ENCODE data around the gene ARL16.
A peak's percentile ranks its signal among the peaks of the same experiment; 100 is the strongest.

ARL16 gene

GRCh38 chr17:81683584-81684441 is at the start of gene ARL16, which contains the start of gene HGS:
TSS of gene ARL16 (minus strand) at chr17:81683797. CDS start at chr17:81683753, 44 bp downstream.
TSS of gene HGS (plus strand) at chr17:81684011. CDS start at chr17:81684067, 56 bp downstream.
- Histone ChIP-seq H3K27ac (peak within 1 kb of the TSS; percentile 84 to 99 (median 95)), H3K4me3 (peak within 1 kb of the TSS; percentile 59 to 100 (median 96))

GRCh38 chr17:81727324-81728031 is 43.9 kb upstream of the ARL16 start:
- no peak overlapping the region for H3K4me3 ChIP-seq
- peak overlapping the region in 3 of 21 experiments; percentile 5 to 9 (median 7) for H3K27ac ChIP-seq

DNA sequence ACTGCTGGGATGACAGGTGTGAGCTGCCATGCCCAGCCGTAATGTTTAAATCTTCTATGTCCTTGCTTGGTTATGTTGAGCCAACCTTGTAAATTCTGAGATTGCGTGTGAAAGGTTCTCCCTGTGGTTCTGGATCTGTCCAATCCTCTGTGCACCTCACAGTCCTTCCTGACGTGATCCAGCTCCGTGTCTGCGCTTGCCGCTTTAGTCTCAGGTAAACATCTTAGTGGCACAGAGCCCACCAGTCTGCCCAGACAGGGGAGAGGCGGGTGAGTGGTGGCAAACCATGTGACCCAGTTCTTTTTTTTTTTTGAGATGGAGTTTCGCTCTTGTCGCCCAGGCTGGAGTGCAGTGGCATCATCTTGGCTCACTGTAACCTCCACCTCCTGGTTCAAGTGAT is 42.4 kb upstream of the ARL16 start:
- peak overlapping the region in 2 of 21 experiments; percentile 5 to 45 for H3K27ac ChIP-seq

GRCh38 chr17:81725439-81725838 is 41.8 kb upstream of the ARL16 start:
- H3K27ac ChIP-seq = peak overlapping the region in 1 of 21 experiments; percentile 2

More for the DNA sequence above, 42.4 kb upstream of the ARL16 start:
- H3K4me3 ChIP-seq = no peak overlapping the region

DNA sequence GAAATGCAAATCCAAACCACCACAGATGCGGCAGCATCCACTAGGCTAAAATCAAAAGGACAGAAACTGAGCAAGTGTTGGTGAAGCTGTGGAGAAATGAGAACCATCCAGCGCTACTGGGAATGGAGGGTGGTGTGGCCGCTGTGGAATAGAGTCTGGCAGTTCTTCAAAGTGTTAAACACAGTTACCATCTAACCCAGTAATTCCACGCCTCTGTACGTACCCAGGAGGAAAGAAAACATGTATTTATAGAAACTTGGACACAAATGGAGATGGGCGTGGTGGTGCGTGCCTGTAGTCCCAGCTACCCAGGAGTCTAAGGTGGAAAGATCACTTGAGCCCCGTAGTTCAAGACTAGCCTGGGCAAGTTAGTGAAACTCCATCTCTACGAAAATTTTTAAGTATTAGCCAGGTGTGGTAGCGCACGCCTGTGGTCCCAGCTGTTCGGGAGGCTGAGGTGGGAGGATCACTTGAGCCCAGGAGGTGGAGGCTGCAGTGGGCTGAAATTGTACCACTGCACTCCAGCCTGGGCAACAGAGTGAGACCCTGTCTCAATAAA is 40.1 kb upstream of the ARL16 start:
- Histone ChIP-seq H3K4me3 (no peak overlapping the region), H3K27ac (peak overlapping the region in 13 of 21 experiments; percentile 13 to 65 (median 50))

More at GRCh38 chr17:81725439-81725838, 41.8 kb upstream of the ARL16 start:
- H3K4me3 ChIP-seq = no peak overlapping the region

DNA sequence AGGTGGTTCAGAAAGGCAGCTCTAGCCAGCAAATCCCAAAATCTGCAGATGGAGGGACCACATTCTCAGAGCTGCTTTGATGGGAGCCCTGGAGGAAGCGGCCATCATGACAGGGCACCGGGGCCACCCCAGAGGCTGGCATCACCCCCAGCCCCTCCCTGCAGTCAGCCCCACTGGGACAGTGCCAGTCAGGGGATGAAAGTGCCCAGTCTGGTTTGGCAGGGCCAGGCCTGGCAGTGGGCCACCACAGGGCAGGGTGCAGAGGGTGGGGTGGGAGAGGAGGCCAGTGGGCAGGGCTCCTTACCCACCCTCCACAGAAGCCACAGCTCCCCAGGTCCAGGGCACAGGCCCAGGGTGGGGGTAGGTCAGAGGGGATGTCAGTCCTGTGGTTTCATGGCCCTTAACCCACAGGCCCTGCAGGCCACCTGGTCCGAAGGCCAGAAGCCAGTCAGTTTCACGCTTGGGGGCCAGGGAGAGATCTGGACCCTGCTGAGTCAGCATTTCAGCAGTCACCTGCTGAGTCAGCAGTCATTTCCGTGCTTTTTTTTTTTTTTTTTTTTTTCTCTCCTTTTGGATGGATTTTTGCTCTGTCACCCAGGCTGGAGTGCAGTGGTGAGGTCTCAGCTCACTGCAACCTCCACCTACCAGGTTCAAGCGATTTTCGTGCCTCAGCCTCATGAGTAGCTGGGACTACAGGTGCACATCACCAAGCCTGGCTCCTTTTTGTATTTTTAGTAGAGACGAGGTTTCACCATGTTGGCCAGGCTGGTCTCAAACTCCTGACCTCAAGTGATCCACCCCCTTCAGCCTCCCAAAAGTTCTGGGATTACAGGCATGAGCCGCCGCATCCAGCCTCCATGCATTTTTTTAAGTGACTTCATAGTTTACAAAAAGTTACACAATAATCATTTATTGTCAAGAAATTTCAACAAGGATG is 38.9 kb upstream of the ARL16 start:
- Histone ChIP-seq H3K27ac (peak overlapping the region in 16 of 21 experiments; percentile 5 to 68 (median 50)), H3K4me3 (no peak overlapping the region)

GRCh38 chr17:81720267-81721071 is 36.9 kb upstream of the ARL16 start:
- Histone ChIP-seq H3K27ac (peak overlapping the region in 1 of 21 experiments; percentile 24), H3K4me3 (no peak overlapping the region)

DNA sequence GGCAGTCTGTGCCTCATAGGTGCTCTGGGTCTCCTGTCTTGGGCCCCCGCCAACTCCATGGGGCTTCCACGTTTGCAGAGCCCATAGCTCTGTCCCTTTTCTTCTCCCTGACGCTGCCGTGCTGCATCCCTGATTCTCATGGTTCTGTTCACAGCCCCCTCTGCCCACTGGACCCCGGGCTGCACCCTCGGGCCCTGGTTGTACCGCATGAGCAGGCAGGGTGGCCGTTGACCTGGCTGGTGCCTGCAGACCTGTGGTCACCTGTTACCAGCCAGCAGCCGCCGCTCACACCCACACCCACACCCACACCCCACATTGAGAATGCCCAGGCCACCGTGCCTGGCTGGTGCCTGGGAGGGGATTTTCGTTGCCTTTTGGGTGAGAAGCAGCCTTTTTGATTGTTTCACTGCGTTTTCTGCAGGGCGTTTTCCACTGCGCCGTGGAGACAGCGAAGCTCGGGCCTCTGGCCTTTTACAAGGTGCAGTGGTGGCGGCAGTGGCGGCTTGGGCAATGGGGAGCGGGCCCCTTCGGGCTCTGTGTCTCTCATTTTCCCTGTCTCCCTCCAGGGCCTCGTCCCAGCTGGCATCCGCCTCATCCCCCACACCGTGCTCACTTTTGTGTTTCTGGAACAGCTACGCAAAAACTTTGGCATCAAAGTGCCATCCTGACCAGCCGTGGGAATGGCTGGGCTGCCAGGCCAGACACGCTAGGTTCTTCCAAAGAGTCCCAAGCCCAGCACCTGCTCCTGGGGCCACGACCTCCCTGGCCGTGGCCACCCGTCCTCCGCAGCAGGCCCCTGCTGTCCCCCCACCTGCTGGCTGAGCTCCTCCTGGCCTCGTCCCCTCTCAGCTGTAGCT is 36.0 kb upstream of the ARL16 start:
- H3K4me3 ChIP-seq = no peak overlapping the region
- H3K27ac ChIP-seq = no peak overlapping the region

- H3K4me3 ChIP-seq = no peak overlapping the region
- H3K27ac ChIP-seq = no peak overlapping the region
These were observed 34.1 kb upstream of the ARL16 start for GRCh38 chr17:81717766-81718089.

- Histone ChIP-seq H3K27ac (no peak overlapping the region), H3K4me3 (no peak overlapping the region)
These were observed 33.6 kb upstream of the ARL16 start for GRCh38 chr17:81717049-81717765.

DNA sequence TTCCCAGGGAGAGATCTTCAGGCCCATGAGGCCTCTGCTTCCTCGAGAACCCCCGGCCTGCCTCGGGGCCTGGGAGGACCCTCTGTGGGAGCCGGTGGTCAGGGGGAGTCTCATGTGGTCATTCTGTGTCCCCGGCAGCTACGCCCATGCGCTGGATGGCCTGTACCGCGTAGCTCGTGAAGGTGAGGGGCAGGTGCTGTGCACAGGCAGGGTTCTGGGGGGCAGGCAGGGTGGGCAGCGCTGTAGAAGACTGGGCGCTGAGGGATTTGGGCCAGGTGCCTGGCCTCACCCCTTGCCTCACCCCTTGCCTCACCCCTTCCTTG is 33.0 kb upstream of the ARL16 start:
- Histone ChIP-seq H3K4me3 (no peak overlapping the region), H3K27ac (no peak overlapping the region)

GRCh38 chr17:81715872-81716673 is 32.5 kb upstream of the ARL16 start:
- no peak overlapping the region for H3K4me3 ChIP-seq
- no peak overlapping the region for H3K27ac ChIP-seq

DNA sequence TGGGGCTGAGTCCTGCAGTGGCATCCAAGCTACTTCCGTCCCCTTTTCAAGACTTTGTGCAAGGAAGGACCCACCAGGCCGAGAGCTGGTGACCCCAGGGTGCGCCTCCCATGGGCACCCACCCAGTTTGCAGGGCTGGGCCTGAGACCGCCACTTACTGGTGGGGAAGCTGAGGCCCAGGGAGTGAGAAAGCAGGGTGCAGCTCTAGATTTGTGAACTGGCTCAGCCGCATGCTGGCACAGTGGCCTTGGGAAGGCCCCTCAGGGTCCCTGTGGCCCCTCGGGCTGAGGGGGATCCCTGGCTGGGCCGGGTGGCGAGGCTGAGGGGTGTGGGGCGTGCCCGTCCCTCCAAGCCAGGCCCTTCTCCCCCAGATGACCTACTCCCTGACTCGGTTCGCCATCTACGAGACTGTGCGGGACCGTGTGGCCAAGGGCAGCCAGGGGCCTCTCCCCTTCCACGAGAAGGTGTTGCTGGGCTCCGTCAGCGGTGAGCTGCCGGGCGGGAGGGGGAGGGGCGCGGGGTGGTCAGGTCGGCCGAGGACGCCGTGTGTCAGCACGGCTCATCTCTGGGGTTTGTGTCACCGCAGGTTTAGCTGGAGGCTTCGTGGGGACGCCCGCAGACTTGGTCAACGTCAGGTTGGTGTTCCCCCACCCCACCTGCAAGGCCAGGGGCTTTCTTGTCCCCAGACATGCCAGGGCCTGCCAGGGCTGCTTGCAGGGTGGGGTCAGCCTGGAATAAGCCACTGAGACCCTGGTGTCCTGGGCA is 31.7 kb upstream of the ARL16 start:
- no peak overlapping the region for H3K27ac ChIP-seq
- no peak overlapping the region for H3K4me3 ChIP-seq

GRCh38 chr17:81714412-81715106 is 31.0 kb upstream of the ARL16 start:
- Histone ChIP-seq H3K4me3 (no peak overlapping the region), H3K27ac (no peak overlapping the region)
